ENCODE measurements around the gene CEP43. TPM values are rescaled to one million over a fixed set of nuclear protein-coding genes. Genes with fewer than 3 reads are reported as not detected.

CEP43 gene
- total and polyA plus RNA-seq, 2 experiments from 2014 or later = 20.5 to 28.1 TPM

DNA sequence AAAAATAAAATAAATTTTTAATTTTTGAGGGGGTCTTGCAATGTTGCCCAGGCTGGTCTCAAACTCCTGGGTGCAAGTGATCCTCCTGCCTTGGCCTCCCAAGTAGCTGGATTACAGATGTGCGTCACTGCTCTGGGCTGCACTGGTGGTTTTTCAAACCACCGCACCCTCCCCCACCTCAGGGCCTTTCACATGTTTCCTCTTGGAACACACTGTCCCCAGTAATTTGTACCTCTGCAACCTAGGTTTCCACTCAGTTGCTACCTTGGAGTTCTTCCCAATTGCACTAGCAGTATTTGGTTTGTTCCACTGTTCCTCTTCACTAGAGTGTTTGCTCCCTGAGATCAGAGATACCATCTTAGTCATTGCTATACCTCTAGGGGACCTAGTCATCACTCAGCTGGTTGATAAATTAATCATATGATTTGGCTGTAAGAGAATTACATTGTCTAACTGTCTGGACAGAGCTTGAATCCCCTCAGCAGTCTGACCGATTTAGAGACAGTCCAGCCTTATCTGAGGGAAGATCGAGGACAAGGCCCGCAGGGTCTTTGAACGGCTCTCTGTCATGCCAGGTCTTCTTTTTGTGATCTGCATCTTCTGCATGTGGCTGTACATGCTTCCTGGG lies 32.0 kb downstream of the CEP43 start:
- TF ChIP-seq EZH2phosphoT487 (IDR thresholded peaks at IDR 0.05; ENCODE audit: low read depth, severe bottlenecking, unreplicated experiment) = no peak
- TF ChIP-seq CTCF (IDR thresholded peaks at IDR 0.05; ENCODE audit: poor library complexity) = no peak
- Histone ChIP-seq H3K4me2 (no peak overlapping the region), H3K27me3 (no peaks in the 10 kb centered on the region), H3K79me2 (no peaks in the 10 kb centered on the region), H4K20me1 (ENCODE audit: insufficient read depth, poor library complexity, severe bottlenecking) (no peaks in the 10 kb centered on the region), H3K9me2 (replicated peaks; ENCODE audit: insufficient read depth) (no peaks in the 10 kb centered on the region), H3K4me3 (no peak overlapping the region), H2AFZ (no peak overlapping the region), H3K27ac (no peak overlapping the region), H3K4me1 (ENCODE audit: insufficient read depth) (no peaks in the 10 kb centered on the region), H3K9me3 (ENCODE audit: low read depth) (no peaks in the 10 kb centered on the region), H3K36me3 (replicated peaks; ENCODE audit: insufficient read depth, low read depth) (no peaks in the 10 kb centered on the region)
- no peak for DNase-seq (ENCODE audit: low spot score)
- WGBS (ENCODE audit: low lambda C conversion rate, missing lambda C conversion rate) = 84% methylated on average over 6 of the region's 6 CpGs

- 79% methylated on average over 3 of the region's 3 CpGs for WGBS (ENCODE audit: low lambda C conversion rate, missing lambda C conversion rate)
- no peak for TF ChIP-seq CTCF (IDR thresholded peaks at IDR 0.05; ENCODE audit: poor library complexity)
- no peak for TF ChIP-seq EZH2phosphoT487 (IDR thresholded peaks at IDR 0.05; ENCODE audit: low read depth, severe bottlenecking, unreplicated experiment)
- no peak for TF ChIP-seq EZH2 (IDR thresholded peaks at IDR 0.05; ENCODE audit: borderline replicate concordance)
- Histone ChIP-seq H3K4me1 (ENCODE audit: insufficient read depth) (no peaks in the 10 kb centered on the region), H4K20me1 (ENCODE audit: insufficient read depth, poor library complexity, severe bottlenecking) (no peaks in the 10 kb centered on the region), H3K4me3 (no peak overlapping the region), H3K27me3 (no peaks in the 10 kb centered on the region), H3K9me3 (ENCODE audit: low read depth) (no peaks in the 10 kb centered on the region), H3K27ac (no peak overlapping the region), H3K4me2 (no peak overlapping the region), H3K9me2 (replicated peaks; ENCODE audit: insufficient read depth) (no peaks in the 10 kb centered on the region), H3K36me3 (replicated peaks; ENCODE audit: insufficient read depth, low read depth) (no peaks in the 10 kb centered on the region), H2AFZ (no peak overlapping the region), H3K79me2 (no peaks in the 10 kb centered on the region)
- DNase-seq (ENCODE audit: low spot score) = no peak
These were observed 34.9 kb downstream of the CEP43 start for GRCh38 chr6:167034056-167034455.

DNA sequence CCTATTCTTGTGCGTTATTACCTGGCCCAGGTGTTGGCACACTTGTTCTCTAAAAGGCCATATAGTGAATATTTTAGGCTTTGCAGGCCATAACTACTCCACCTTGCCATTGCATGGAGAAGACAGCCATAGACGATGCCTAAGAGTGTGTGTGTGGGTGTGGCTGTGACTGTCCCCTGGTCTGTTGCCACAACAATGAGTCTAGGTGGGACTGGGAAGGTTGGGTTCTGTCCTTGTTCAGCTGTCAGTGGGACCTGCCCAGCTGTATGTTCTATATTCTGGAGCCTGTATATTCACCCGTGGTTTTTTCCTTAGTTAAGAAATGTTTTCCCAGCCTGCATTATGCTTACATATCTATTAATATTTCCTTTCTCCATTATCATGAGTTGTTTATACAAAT lies 38.6 kb downstream of the CEP43 start:
- Histone ChIP-seq H3K27me3 (no peaks in the 10 kb centered on the region), H2AFZ (no peak overlapping the region), H3K36me3 (replicated peaks; ENCODE audit: insufficient read depth, low read depth) (no peaks in the 10 kb centered on the region), H3K9me3 (ENCODE audit: low read depth) (no peaks in the 10 kb centered on the region), H3K4me1 (ENCODE audit: insufficient read depth) (no peaks in the 10 kb centered on the region), H3K79me2 (no peaks in the 10 kb centered on the region), H3K27ac (no peak overlapping the region), H4K20me1 (ENCODE audit: insufficient read depth, poor library complexity, severe bottlenecking) (no peaks in the 10 kb centered on the region), H3K4me3 (no peak overlapping the region), H3K9me2 (replicated peaks; ENCODE audit: insufficient read depth) (no peaks in the 10 kb centered on the region), H3K4me2 (no peak overlapping the region)
- DNase-seq (ENCODE audit: low spot score) = no peak
- 88% methylated on average over 3 of the region's 3 CpGs for WGBS (ENCODE audit: low lambda C conversion rate, missing lambda C conversion rate)
- TF ChIP-seq CTCF (IDR thresholded peaks at IDR 0.05; ENCODE audit: poor library complexity) (no peak), EZH2 (IDR thresholded peaks at IDR 0.05; ENCODE audit: borderline replicate concordance) (no peak), EZH2phosphoT487 (IDR thresholded peaks at IDR 0.05; ENCODE audit: low read depth, severe bottlenecking, unreplicated experiment) (no peak)

Measured in hepatocyte (in vitro differentiated cells).